Brain microvascular endothelial cell (primary cell): ENCODE measurements around the gene ADK.
"Not testable (repeated sequence)": the region's sequence is repeated elsewhere in the genome, so short reads cannot be mapped to it uniquely, and the experiment has no call there.

ENCODE experiments used
- DNase-seq: peaks from one replicate; pipeline ENCODE4 v3.0.0-alpha.2; 2020
- H3K27ac ChIP-seq: fragments of 250-450 bp; sonication (Bioruptor Pico); 2 replicates; pipeline ENCODE4 v1.5.1; 2020; ENCODE audit warnings: mild to moderate bottlenecking, moderate library complexity
- H3K27me3 ChIP-seq: fragments of 250-450 bp; sonication (Bioruptor Pico); replicated peaks from 2 replicates; pipeline ENCODE4 v1.5.1; 2020; ENCODE audit warnings: mild to moderate bottlenecking
- H3K36me3 ChIP-seq: fragments of 250-450 bp; sonication (Bioruptor Pico); replicated peaks from 2 replicates; pipeline ENCODE4 v1.5.1; 2020; ENCODE audit warnings: mild to moderate bottlenecking
- H3K4me3 ChIP-seq: 2 replicates; pipeline ENCODE4 v1.5.1; 2011; ENCODE audit warnings: low read depth, mild to moderate bottlenecking, control low read depth, low read length, moderate library complexity
- in situ Hi-C: cut with HindIII; loops from 2 replicates; pipeline ENCODE4 v1.10.0; 2017; ENCODE audit warnings: low sequenced_read_pairs, low pct_ligation_motif_present
- TF ChIP-seq, protein P1 (sequence below): IDR thresholded peaks from 2 replicates; pipeline ENCODE4 v1.5.1; 2011; ENCODE audit warnings: low read depth, mild to moderate bottlenecking, moderate library complexity, low read length, control low read depth, inconsistent platforms; ENCODE audit errors: missing control alignments

Gene ADK

GRCh38 chr10:74133923-74134820 lies 16.8 kb upstream of the ADK start:
- no peak overlapping the region for H3K4me3 ChIP-seq
- no peak overlapping the region for H3K27ac ChIP-seq
- no peaks in the 10 kb centered on the region for H3K27me3 ChIP-seq
- TF ChIP-seq, protein P1, sequence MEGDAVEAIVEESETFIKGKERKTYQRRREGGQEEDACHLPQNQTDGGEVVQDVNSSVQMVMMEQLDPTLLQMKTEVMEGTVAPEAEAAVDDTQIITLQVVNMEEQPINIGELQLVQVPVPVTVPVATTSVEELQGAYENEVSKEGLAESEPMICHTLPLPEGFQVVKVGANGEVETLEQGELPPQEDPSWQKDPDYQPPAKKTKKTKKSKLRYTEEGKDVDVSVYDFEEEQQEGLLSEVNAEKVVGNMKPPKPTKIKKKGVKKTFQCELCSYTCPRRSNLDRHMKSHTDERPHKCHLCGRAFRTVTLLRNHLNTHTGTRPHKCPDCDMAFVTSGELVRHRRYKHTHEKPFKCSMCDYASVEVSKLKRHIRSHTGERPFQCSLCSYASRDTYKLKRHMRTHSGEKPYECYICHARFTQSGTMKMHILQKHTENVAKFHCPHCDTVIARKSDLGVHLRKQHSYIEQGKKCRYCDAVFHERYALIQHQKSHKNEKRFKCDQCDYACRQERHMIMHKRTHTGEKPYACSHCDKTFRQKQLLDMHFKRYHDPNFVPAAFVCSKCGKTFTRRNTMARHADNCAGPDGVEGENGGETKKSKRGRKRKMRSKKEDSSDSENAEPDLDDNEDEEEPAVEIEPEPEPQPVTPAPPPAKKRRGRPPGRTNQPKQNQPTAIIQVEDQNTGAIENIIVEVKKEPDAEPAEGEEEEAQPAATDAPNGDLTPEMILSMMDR: no peak
- peaks cover 45% of the 10 kb centered on the region for H3K36me3 ChIP-seq
- no peak for DNase-seq
- in situ Hi-C loops: no loop called here

GRCh38 chr10:74135452-74135851 lies 15.6 kb upstream of the ADK start:
- no peak overlapping the region for H3K4me3 ChIP-seq
- peaks cover 39% of the 10 kb centered on the region for H3K36me3 ChIP-seq
- no peak for DNase-seq
- in situ Hi-C loops: no loop called here
- H3K27me3 ChIP-seq: no peaks in the 10 kb centered on the region
- no peak overlapping the region for H3K27ac ChIP-seq
- TF ChIP-seq, protein P1: no peak

- TF ChIP-seq, protein P1: no peak
- no peaks in the 10 kb centered on the region for H3K27me3 ChIP-seq
- H3K4me3 ChIP-seq: no peak overlapping the region
- H3K27ac ChIP-seq: no peak overlapping the region
- DNase-seq: no peak
- peaks cover 23% of the 10 kb centered on the region for H3K36me3 ChIP-seq
- in situ Hi-C loops: no loop called here
Measured at GRCh38 chr10:74137992-74138391, 13.0 kb upstream of the ADK start.

GRCh38 chr10:74138596-74138995 lies 12.4 kb upstream of the ADK start:
- H3K27me3 ChIP-seq, H3K4me3 ChIP-seq, DNase-seq, H3K27ac ChIP-seq, in situ Hi-C loops: not testable (repeated sequence)
- peaks cover 20% of the 10 kb centered on the region for H3K36me3 ChIP-seq

GRCh38 chr10:74139981-74140380 lies 11.0 kb upstream of the ADK start:
- Histone ChIP-seq H3K4me3 (no peak overlapping the region), H3K36me3 (peaks cover 16% of the 10 kb centered on the region), H3K27me3 (no peaks in the 10 kb centered on the region), H3K27ac (no peak overlapping the region)
- no peak for DNase-seq
- TF ChIP-seq, protein P1: no peak
- in situ Hi-C loops: no loop called here

DNA sequence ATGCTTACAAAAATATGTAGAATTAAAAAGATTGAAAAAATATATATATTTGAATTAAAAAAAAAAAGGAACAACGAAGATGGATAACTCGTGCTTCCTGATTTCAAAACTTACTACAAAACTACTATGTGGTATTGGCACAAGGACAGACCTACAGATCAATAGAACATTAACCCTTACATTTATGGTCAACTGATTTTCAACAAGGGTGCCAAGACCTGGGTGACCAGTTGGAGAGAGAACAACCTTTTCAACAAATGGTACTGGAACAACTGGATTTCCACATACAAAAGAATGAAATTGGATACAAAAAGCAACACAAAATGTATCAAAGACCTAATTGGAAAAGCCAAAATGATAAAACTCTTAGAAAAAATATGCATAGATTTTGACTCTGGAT lies 10.5 kb upstream of the ADK start:
- peaks cover 16% of the 10 kb centered on the region for H3K36me3 ChIP-seq
- in situ Hi-C loops: no loop called here

More for the DNA sequence above, 10.5 kb upstream of the ADK start:
- Histone ChIP-seq H3K27me3 (no peaks in the 10 kb centered on the region), H3K27ac (no peak overlapping the region), H3K4me3 (no peak overlapping the region)
- TF ChIP-seq, protein P1: no peak
- DNase-seq: no peak
